Kidney capillary endothelial cell (primary cell): ENCODE results near the gene SPRR2A.
"Not testable (repeated sequence)": the region's sequence is repeated elsewhere in the genome, so short reads cannot be mapped to it uniquely, and the experiment has no call there.

Experiments
- DNase-seq: peaks from one replicate; pipeline ENCODE4 v3.0.0-alpha.2; 2018; ENCODE audit warnings: low spot score

SPRR2A gene

GRCh38 chr1:153057375-153057774 lies at the start of gene SPRR2A:
Gene SPRR2A, minus strand, starts transcription at chr1:153057512. Its CDS starts 777 bp downstream, at chr1:153056735.
- DNase-seq: no peak

- DNase-seq: peak; percentile 57
Observed at GRCh38 chr1:153100245-153100644, 42.9 kb upstream of the SPRR2A start.

GRCh38 chr1:153099461-153100045 lies 42.2 kb upstream of the SPRR2A start:
- no peak for DNase-seq

GRCh38 chr1:153095764-153096163 lies 38.5 kb upstream of the SPRR2A start:
- DNase-seq: no peak

- DNase-seq: no peak
Observed at GRCh38 chr1:153094426-153094825, 37.1 kb upstream of the SPRR2A start, which contains the start of gene SPRR2E. Gene SPRR2E, minus strand, starts transcription at chr1:153094526. Its CDS starts 775 bp downstream, at chr1:153093751.

GRCh38 chr1:153087652-153088051 lies 30.3 kb upstream of the SPRR2A start:
- DNase-seq: no peak

- no peak for DNase-seq
Observed at GRCh38 chr1:153081736-153082135, 24.4 kb upstream of the SPRR2A start.

GRCh38 chr1:153072806-153073726 lies 15.8 kb upstream of the SPRR2A start:
- no peak for DNase-seq

GRCh38 chr1:153071511-153071910 lies 14.2 kb upstream of the SPRR2A start, which contains the start of gene SPRR2B:
Gene SPRR2B, minus strand, starts transcription at chr1:153071611. Its CDS starts 772 bp downstream, at chr1:153070839.
- no peak for DNase-seq

GRCh38 chr1:153070243-153070642 lies 12.9 kb upstream of the SPRR2A start:
- DNase-seq: no peak

- no peak for DNase-seq
Observed at GRCh38 chr1:153058826-153059784, 1.8 kb upstream of the SPRR2A start.

- no peak for DNase-seq
Observed at GRCh38 chr1:153058154-153058553, 842 bp upstream of the SPRR2A start.

GRCh38 chr1:153056111-153056510 lies 1.2 kb downstream of the SPRR2A start:
- not testable (repeated sequence) for DNase-seq

- DNase-seq: no peak
Observed at GRCh38 chr1:153049211-153049610, 8.1 kb downstream of the SPRR2A start.

GRCh38 chr1:153040950-153041631 lies 16.2 kb downstream of the SPRR2A start, which contains the start of gene SPRR2D:
Gene SPRR2D, minus strand, starts transcription at chr1:153041120. Its CDS starts 774 bp downstream, at chr1:153040346.
- DNase-seq: no peak

- DNase-seq: no peak
Observed at GRCh38 chr1:153035211-153035610, 22.1 kb downstream of the SPRR2A start.

- no peak for DNase-seq
Observed at GRCh38 chr1:153032677-153033308, 24.5 kb downstream of the SPRR2A start.

GRCh38 chr1:153032073-153032472 lies 25.2 kb downstream of the SPRR2A start:
- no peak for DNase-seq

- no peak for DNase-seq
Observed at GRCh38 chr1:153030895-153031294, 26.4 kb downstream of the SPRR2A start, which contains the start of gene SPRR1B. Gene SPRR1B, plus strand, starts transcription at chr1:153031203. Its CDS starts 1,143 bp downstream, at chr1:153032346.

- DNase-seq: no peak
Observed at GRCh38 chr1:153028766-153029165, 28.5 kb downstream of the SPRR2A start.

GRCh38 chr1:153025797-153026196 lies 31.5 kb downstream of the SPRR2A start:
- DNase-seq: no peak
